Smooth muscle cell (in vitro differentiated cells): ENCODE data around the gene RAB3IL1. TPM values are rescaled to one million over a fixed set of nuclear protein-coding genes. Genes with fewer than 3 reads are reported as not detected.

Experiments used
- DNase-seq: peaks from one replicate; lab custom pipeline; 2025; ENCODE audit not compliant: unreplicated experiment; lab: John Stamatoyannopoulos, UW
- H2AFZ ChIP-seq: fragments of 200-600 bp; sonication (generic); 2 replicates; pipeline ENCODE4 v1.6.0; 2016; ENCODE audit warnings: antibody characterized with exemption, low read depth, mild to moderate bottlenecking
- H3F3A ChIP-seq: fragments of 200-600 bp; sonication (generic); 2 replicates; pipeline ENCODE4 v1.6.0; 2017; ENCODE audit warnings: antibody characterized with exemption, low read depth
- H3K27ac ChIP-seq: fragments of 200-600 bp; sonication (generic); 2 replicates; pipeline ENCODE4 v1.5.1; 2016; ENCODE audit warnings: low read depth, mild to moderate bottlenecking
- H3K27me3 ChIP-seq: fragments of 200-600 bp; sonication (generic); 2 replicates; pipeline ENCODE4 v1.6.1; 2016; ENCODE audit warnings: low read depth, mild to moderate bottlenecking
- H3K36me3 ChIP-seq: fragments of 200-600 bp; sonication (generic); 2 replicates; pipeline ENCODE4 v1.5.1; 2016; ENCODE audit warnings: low read depth
- H3K4me1 ChIP-seq: fragments of 200-600 bp; sonication (generic); 2 replicates; pipeline ENCODE4 v1.5.1; 2016; ENCODE audit warnings: low read depth
- H3K4me2 ChIP-seq: fragments of 200-600 bp; sonication (generic); 2 replicates; pipeline ENCODE4 v1.6.0; 2016; ENCODE audit warnings: mild to moderate bottlenecking
- H3K4me3 ChIP-seq: fragments of 200-600 bp; sonication (generic); 2 replicates; pipeline ENCODE4 v1.5.1; 2016; ENCODE audit warnings: mild to moderate bottlenecking
- H3K79me2 ChIP-seq: fragments of 200-600 bp; sonication (generic); 2 replicates; pipeline ENCODE4 v1.6.0; 2016; ENCODE audit warnings: low read depth, mild to moderate bottlenecking
- H3K9ac ChIP-seq: fragments of 200-600 bp; sonication (generic); 2 replicates; pipeline ENCODE4 v1.6.0; 2016; ENCODE audit warnings: low read depth
- H3K9me3 ChIP-seq: fragments of 200-600 bp; sonication (generic); replicated peaks from 2 replicates; pipeline ENCODE4 v1.5.1; 2016; ENCODE audit warnings: low read depth
- H4K20me1 ChIP-seq: fragments of 200-600 bp; sonication (generic); 2 replicates; pipeline ENCODE4 v1.6.0; 2016; ENCODE audit warnings: low read depth
- WGBS: methylation state at CpG from one replicate; pipeline ENCODE4 v1.1.7; 2016; ENCODE audit warnings: low lambda C conversion rate; 5-methylcytosine and 5-hydroxymethylcytosine counted together
- polyA plus RNA-seq: library from polyadenylated mRNA; unstranded; fragments of >200 nt; fragmentation: Nextera tagmentation; extraction: Ambion mirVana; gene quantifications from 2 replicates; pipeline ENCODE4 v1.2.1, GENCODE V29; 2016
- total RNA-seq: library from RNA; depleted of rRNA; stranded (reverse); fragments of >200 nt; gene quantifications from 2 replicates; pipeline ENCODE4 v1.2.3, GENCODE V29; 2014
- TF ChIP-seq, protein P1 (sequence below): fragments of 200-600 bp; sonication (generic); IDR thresholded peaks from 2 replicates; pipeline ENCODE4 v1.5.1; 2017; ENCODE audit warnings: borderline replicate concordance, mild to moderate bottlenecking, antibody characterized with exemption; ENCODE audit not compliant: insufficient read depth, poor library complexity, severe bottlenecking

RAB3IL1 gene
- total and polyA plus RNA-seq, 2 experiments from 2014 or later, result 4.9 to 11.6 TPM

DNA sequence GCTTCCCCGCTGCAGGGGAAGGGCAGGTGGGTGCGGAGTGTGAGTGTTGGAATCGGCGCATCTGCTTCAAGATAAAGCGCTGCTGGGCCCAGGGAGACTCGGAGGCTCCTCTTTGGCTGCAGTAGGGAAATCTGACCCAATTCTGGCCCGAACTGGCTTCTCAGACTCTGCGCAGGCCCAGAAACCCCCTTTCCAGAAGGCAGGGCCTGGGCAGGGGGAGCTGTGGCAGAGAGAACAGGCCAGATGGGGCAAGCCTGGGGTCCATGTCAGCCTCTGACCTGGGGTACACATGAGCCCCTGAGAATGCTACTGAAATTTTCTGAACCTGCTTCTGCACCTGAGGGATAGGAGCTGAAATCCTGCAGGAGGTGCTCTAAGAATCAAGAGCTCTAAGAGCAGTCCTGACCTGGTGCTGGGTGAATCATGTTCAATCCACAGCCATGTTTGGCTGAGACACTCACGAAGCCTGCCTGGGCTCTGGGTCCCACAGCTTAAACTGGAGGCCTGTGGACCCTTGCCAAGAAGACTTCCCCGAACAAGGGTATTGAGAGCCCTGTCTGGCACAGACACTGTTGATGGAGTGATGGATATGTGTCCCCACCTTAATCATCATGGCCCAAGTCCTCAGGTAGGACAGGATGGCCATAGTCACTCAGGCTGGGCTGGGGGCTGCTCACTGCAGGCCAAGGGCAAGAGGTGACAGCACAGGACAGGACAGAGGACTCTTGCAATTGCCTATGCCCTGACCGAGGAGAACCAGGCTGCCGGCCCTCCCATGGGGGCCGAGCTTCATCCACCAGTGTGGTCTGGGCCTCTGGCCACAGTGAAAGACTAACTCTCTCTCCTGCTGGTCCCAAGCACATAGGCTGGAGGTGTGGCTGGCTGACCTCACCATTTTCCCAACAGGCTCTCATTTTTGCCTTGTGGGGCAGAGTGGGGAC, 6.9 kb downstream of the RAB3IL1 start:
- no peak overlapping the region for H3K9ac ChIP-seq
- no peak overlapping the region for H3K4me3 ChIP-seq
- no peaks in the 10 kb centered on the region for H3K9me3 ChIP-seq
- no peaks in the 10 kb centered on the region for H3F3A ChIP-seq
- no peaks in the 10 kb centered on the region for H3K4me1 ChIP-seq
- peaks cover 5% of the 10 kb centered on the region for H4K20me1 ChIP-seq
- no peaks in the 10 kb centered on the region for H3K36me3 ChIP-seq
- no peaks in the 10 kb centered on the region for H3K27me3 ChIP-seq
- TF ChIP-seq, protein P1, sequence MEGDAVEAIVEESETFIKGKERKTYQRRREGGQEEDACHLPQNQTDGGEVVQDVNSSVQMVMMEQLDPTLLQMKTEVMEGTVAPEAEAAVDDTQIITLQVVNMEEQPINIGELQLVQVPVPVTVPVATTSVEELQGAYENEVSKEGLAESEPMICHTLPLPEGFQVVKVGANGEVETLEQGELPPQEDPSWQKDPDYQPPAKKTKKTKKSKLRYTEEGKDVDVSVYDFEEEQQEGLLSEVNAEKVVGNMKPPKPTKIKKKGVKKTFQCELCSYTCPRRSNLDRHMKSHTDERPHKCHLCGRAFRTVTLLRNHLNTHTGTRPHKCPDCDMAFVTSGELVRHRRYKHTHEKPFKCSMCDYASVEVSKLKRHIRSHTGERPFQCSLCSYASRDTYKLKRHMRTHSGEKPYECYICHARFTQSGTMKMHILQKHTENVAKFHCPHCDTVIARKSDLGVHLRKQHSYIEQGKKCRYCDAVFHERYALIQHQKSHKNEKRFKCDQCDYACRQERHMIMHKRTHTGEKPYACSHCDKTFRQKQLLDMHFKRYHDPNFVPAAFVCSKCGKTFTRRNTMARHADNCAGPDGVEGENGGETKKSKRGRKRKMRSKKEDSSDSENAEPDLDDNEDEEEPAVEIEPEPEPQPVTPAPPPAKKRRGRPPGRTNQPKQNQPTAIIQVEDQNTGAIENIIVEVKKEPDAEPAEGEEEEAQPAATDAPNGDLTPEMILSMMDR, result no peak
- H3K27ac ChIP-seq, result no peak overlapping the region
- H2AFZ ChIP-seq, result no peak overlapping the region
- no peak for DNase-seq
- no peak overlapping the region for H3K4me2 ChIP-seq
- 95% methylated on average over 13 of the region's 13 CpGs for WGBS
- no peaks in the 10 kb centered on the region for H3K79me2 ChIP-seq

DNA sequence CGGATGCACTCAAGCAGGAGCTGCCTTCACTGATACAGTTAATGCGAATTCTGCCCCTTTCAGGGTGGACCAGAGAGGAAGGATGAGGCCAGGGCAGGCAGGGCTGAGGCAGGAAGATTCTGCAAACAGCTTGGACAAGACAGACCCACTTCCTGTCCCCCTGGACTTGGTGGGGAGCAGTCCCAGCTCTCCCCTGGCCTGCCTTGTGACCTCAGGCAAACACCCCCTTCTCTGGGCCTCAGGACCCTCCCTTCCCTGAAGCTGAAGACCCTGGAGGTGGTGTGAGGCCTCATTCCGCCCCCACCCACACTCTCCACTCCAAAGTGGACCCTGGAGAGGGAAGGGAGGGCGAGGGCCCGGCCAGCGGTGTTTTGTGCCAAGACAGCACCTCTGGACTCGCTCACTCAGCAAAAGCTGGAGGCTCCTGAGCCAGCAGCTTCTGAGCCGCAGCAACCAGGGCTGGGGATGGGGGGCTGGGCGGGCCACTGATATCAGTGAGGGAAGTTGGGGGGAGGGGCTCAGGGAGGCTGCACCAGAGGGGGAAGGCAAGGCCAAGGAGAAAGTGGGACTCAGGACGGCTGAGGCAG, 8.5 kb downstream of the RAB3IL1 start:
- no peak overlapping the region for H2AFZ ChIP-seq
- H4K20me1 ChIP-seq, result peaks cover 5% of the 10 kb centered on the region
- no peak for DNase-seq
- no peaks in the 10 kb centered on the region for H3K27me3 ChIP-seq
- H3K27ac ChIP-seq, result no peak overlapping the region
- H3K79me2 ChIP-seq, result no peaks in the 10 kb centered on the region
- TF ChIP-seq, protein P1, result no peak
- H3K9ac ChIP-seq, result no peak overlapping the region
- H3K4me2 ChIP-seq, result peak overlapping the region; percentile 62
- H3K4me1 ChIP-seq, result peaks cover 3% of the 10 kb centered on the region
- no peaks in the 10 kb centered on the region for H3K9me3 ChIP-seq
- H3F3A ChIP-seq, result no peaks in the 10 kb centered on the region
- 31% methylated on average over 10 of the region's 10 CpGs for WGBS
- H3K36me3 ChIP-seq, result no peaks in the 10 kb centered on the region
- no peak overlapping the region for H3K4me3 ChIP-seq

DNA sequence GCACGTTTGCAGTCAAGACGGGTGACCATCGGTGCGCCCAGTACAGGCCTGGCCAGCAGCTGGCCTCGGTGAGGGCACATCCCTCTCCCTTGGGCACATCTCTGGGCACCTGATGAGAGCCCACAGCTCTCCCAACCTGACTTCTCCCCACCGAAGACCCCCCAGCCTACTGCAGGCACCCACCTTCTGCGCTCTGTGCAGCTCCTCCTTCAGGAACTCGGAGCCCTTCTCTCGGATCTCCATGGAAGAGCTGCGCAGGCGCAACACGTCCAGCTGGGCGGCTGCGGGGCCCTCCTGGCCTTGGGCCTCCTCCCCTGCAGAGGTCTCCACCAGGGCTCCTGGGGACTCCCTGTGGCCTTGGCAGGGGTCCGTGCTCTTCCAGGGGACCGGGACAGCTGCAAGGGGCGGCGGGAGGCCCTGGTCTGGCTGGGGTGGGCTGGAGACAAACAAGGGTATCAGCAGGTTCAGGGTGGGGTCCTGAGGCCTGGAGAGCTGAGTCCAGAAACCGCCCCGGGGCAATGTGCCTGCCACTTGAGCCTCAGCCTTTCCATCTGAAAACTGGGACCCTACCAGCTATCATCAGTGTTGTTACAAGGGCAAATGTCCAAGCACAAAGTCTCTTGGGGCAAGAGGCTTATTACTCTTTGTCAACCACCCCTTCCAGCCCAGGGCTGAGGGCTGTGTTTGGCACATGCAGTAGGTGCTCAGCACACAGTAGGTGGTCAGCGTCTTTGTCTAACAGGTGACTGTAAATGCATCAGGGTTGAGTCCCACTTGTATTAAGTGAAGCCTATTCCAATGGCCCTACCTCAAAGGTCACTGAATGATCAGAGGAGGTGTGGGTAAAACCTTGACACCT, 9.3 kb downstream of the RAB3IL1 start:
- no peaks in the 10 kb centered on the region for H3K79me2 ChIP-seq
- H3K4me1 ChIP-seq, result peaks cover 3% of the 10 kb centered on the region

More for the DNA sequence above, 9.3 kb downstream of the RAB3IL1 start:
- no peak overlapping the region for H3K9ac ChIP-seq
- H3K27ac ChIP-seq, result no peak overlapping the region
- H4K20me1 ChIP-seq, result peaks cover 3% of the 10 kb centered on the region
- no peak for DNase-seq
- no peaks in the 10 kb centered on the region for H3K9me3 ChIP-seq
- TF ChIP-seq, protein P1, result no peak
- H3K27me3 ChIP-seq, result no peaks in the 10 kb centered on the region
- H3K4me3 ChIP-seq, result no peak overlapping the region
- no peaks in the 10 kb centered on the region for H3F3A ChIP-seq
- no peaks in the 10 kb centered on the region for H3K36me3 ChIP-seq
- H2AFZ ChIP-seq, result no peak overlapping the region
- no peak overlapping the region for H3K4me2 ChIP-seq
- WGBS, result 96% methylated on average over 21 of the region's 21 CpGs
